Fibroblast of the conjunctiva (primary cell): ENCODE results near the gene RETREG1.
"Not testable (repeated sequence)": the region's sequence is repeated elsewhere in the genome, so short reads cannot be mapped to it uniquely, and the experiment has no call there.

ENCODE experiments used
- DNase-seq: peaks from one replicate; pipeline ENCODE4 v3.0.0-alpha.2; 2010; ENCODE audit warnings: low read depth

The RETREG1 gene

DNA sequence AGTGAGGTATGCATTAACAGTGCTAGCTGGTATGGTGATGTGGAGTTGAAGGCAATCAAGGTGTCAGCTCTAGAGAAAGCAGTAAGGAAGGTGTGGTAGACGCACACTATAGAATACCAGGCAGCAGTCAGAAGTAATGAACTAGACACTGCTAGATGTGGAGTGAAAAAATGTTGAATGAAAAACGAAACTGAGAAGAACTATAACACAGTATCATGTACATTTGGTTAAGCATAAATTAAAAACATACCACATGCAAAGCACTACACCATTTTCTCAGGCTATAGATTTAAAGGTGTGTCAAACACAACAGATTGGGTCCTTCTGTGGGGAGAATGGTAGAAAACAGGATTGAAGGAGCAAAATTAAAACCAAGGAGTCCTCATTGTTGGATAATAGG lies 166.6 kb downstream of the RETREG1 start:
- DNase-seq = no peak

DNA sequence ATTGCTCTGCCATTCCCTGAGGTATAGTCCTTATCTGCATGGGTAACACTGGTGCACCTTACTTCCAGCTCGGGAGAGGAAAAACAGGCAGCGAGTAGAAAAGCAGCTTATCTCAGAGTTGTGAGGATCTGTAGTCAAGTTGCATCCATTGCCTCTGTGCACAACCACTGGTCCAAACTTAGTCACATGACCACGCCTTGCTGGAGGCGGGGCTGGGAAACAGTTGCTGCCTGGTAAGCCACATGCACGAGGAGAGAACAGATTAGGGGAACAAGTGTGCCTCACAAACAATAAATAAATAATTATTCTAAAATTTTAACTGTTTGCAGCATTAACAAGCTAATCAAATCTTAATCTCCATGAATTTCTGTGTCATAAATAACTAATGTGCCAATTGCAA lies 169.8 kb downstream of the RETREG1 start:
- DNase-seq = no peak

DNA sequence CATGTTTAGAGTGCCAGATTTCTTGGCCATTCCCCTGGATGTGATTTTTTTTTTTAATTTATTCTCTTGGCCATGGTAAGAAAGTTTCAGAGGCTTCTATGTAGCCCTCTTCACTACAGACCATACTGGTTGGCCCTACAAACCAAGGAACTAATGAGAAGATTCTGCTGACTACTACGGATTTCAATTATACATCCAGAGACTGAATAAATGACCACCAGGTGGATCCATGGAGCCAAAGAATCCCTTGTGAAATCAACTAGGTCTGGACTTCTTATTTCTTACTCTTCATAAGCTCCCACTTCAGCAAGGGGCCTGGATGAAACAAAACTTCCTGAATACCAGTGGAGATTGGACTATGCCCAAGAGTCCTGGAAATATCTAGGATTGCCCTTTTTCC lies 178.8 kb downstream of the RETREG1 start:
- DNase-seq = no peak

DNA sequence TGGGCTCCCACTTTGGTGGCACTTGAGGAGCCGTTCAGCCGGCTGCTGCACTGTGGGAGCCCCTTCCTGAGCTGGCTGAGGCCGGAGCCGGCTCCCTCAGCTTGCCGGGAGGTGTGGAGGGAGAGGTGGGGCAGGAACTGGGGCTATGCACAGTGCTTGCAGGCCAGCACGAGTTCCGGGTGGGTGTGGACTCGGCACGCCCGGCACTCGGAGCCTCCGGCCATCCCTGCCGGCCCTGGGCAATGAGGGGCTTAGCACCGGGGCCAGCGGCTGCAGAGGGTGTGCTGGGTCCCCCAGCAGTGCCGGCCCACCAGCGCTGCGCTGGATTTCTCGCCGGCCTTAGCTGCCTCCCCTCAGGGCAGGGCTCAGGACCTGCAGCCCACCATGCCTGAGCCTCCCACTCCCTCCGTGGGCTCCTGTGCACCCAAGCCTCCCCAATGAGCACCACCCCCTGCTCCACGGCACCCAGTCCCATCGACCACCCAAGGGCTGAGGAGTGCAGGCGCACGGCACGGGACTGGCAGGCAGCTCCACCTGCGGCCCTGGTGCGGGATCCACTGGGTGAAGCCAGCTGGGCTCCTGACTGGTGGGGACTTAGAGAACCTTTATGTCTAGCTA lies 180.6 kb downstream of the RETREG1 start:
- DNase-seq = not testable (repeated sequence)

DNA sequence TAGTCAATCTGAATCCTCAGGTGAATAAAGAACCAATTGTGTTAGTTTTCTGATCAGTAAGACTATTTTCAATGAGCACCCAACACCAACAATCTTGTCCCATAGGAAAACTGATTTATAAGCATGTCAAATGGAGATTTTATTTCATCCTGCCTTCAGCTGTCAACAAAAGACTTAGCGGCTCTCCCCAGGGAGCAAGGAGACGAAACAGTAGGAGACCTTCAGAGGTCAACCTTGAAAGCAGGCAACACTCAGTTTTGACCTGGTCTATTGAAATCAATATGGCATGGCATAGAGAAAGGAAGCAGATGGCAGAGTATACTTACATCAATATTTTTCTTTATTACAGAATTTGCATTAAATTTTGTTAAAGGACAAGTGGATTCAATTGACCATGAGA lies 185.3 kb downstream of the RETREG1 start:
- no peak for DNase-seq

DNA sequence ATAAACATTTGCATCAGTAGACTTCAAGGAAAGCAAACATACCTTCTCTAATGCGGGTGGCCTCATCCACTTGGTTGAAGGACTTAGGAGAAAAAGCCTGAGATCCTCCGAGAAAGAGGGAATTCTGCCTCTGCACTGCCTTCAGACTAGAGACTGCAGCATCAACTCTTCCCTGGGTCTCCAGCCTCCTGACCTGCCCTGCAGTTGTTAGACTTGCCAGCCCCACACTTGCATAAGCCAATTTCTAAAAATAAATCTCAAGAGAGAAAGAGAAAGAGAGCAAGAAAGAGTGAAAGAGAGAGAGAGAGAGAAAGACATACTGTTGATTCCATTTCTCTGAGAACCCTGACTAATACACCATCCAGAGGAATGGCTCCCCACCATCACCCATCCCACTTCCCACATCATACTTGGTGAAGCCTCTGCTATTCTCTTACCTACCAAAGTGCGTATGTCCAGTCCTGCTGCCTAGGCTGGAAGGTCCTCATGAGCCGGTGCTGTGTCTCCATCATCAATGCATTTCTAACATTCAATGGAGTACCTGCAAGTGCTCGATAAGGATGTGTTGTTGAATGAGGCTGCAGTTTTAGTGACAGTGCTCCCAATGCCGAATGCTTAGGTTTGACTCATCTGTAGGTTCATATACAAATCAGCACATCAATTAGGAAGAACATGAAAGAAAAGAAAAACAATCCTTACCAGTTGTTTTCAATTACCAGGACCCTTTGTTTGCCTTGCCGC lies 186.3 kb downstream of the RETREG1 start:
- no peak for DNase-seq

DNA sequence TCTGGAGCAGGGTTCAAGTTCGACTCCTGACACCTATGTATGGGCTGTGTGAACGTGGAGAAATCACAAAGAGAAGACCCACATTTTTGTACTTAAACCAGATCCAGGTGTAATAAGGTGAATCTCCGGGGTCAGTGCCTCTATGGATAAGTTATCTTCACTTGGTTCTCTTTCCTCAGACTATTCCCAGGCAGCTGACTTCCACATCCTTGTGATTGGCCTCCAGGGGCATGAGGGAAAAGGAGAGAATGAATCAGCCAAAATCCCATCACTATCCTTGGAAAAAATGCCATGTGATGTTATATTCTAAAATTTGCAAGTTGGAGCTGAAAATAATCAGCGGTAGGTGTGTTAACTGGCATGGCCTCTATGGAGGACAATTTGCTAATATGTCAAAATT lies 188.4 kb downstream of the RETREG1 start:
- DNase-seq = no peak

DNA sequence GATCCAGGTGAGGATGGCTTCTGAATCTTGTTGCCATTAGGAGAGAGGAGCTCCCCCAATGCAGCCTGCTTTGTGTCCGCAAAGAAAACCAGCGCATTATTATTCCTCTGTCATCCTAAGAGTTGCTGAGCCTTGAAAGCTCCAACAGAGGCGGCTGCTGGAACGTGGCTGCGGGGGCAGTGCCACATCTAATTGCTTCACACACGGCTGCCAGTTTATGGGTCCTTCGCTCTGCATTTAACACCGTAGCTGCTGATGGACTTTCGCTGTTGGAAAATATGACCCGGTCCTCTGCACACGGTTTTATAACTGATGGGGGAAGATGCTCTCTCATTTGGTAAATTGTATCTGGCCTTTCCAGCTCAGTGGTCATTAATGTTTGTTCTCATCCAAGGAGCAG lies 189.2 kb downstream of the RETREG1 start:
- DNase-seq = no peak
